ENCODE results near the gene CDYL2. TPM values are rescaled to one million over a fixed set of nuclear protein-coding genes. Genes with fewer than 3 reads are reported as not detected.
A peak's percentile ranks its signal among the peaks of the same experiment; 100 is the strongest.

Gene CDYL2
- total and polyA plus RNA-seq, 2 donors (not counting 3 experiments of a cell fraction or from before 2014, with no cell fraction given) = 7.1 to 71.3 TPM

DNA sequence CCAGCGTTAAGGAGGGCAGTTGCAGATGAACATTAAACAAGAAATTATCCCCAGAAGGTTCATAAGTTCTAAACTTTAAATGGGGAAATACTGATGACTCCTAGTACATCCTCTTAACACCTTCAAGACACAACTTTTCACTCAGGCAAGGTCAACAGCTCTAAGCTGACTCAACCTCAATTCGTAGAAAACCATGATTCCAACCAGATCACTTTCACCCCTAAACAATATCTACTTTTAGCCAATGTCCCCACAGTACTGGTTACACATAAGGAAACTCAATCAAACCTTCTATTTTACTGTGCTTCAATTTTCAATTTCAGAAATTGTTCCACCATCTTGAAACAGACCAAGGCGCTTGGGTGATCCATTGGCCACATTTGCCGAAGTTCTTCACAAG, 2.3 kb downstream of the CDYL2 start:
- BruUV-seq (replicated peaks) = no TSS peak
- DNase-seq (ENCODE audit: low read depth, low spot score) = no peak
- no peaks in the 10 kb centered on the region for H3K36me3 ChIP-seq (ENCODE audit: control insufficient read depth in 2 of 2, extremely low read depth in 1 of 2, insufficient read depth in 2 of 2, low read length in 2 of 2)
- ChIA-PET CTCF (no interaction called here), POLR2A (no interaction called here)
- no peaks in the 10 kb centered on the region for H3K27me3 ChIP-seq (ENCODE audit: control insufficient read depth in 2 of 2, insufficient read depth in 2 of 2, low read length in 2 of 2)
- H3K9ac ChIP-seq (replicated peaks; ENCODE audit: extremely low read depth, insufficient read depth, low read length) = no peak overlapping the region
- TF ChIP-seq EZH2 (IDR thresholded peaks at IDR 0.05; ENCODE audit: borderline replicate concordance, low read depth, low read length, severe bottlenecking) (no peak), GATA2 (IDR thresholded peaks at IDR 0.05; ENCODE audit: insufficient read depth, insufficient read length, low read depth, low read length) (no peak), JUN (IDR thresholded peaks at IDR 0.05; ENCODE audit: borderline replicate concordance, insufficient read depth, insufficient read length, low read depth) (no peak), MAX (IDR thresholded peaks at IDR 0.05; ENCODE audit: insufficient read depth, insufficient read length) (no peak), MYC (IDR thresholded peaks at IDR 0.05; ENCODE audit: low read depth, low read length) (no peak), FOS (IDR thresholded peaks at IDR 0.05; ENCODE audit: borderline replicate concordance, insufficient read depth, low read length) (no peak), POLR2A (IDR thresholded peaks at IDR 0.05; ENCODE audit: low read depth, low read length) (no peak), POLR2AphosphoS5 (IDR thresholded peaks at IDR 0.05; ENCODE audit: insufficient read depth, low read depth, low read length) (no peak), CTCF (IDR thresholded peaks at IDR 0.05; ENCODE audit: extremely low read depth in 1 of 2, insufficient read depth in 1 of 2, low read depth in 1 of 2, low read length in 2 of 2) (no peak)
- dilution Hi-C loops (cut with MboI; ENCODE audit: extremely low pct_ligation_motif_present, low sequenced_read_pairs) (no loop called here), intact Hi-C loops (cut with micrococcal nuclease) (loop anchor here (10.0 kb wide), 1 partner anchor 177 kb away; no protein-coding TSS in a partner anchor)
- H4K20me1 ChIP-seq (replicated peaks; ENCODE audit: control insufficient read depth, extremely low read depth, insufficient read depth, low read length) = peaks cover 4% of the 10 kb centered on the region
- peaks cover 26% of the 10 kb centered on the region for H3K4me1 ChIP-seq (ENCODE audit: control insufficient read depth, extremely low read depth, insufficient read depth, low read length)
- no peaks in the 10 kb centered on the region for H3K9me3 ChIP-seq (replicated peaks; ENCODE audit: control insufficient read depth, insufficient read depth, low read length)
- FAIRE-seq = no peak
- H3K9me1 ChIP-seq (replicated peaks; ENCODE audit: control insufficient read depth, extremely low read depth, insufficient read depth, low read length) = no peaks in the 10 kb centered on the region
- no peak overlapping the region for H2AFZ ChIP-seq (ENCODE audit: low read depth, low read length)
- H3K27ac ChIP-seq (ENCODE audit: insufficient read depth, low read depth, low read length) = no peak overlapping the region
- H3K4me3 ChIP-seq (replicated peaks in 1 of 3; ENCODE audit: insufficient read depth in 1 of 3, low read depth in 1 of 3, low read length in 3 of 3) = no peak overlapping the region
- H3K4me2 ChIP-seq (ENCODE audit: insufficient read depth, low read length) = peak overlapping the region; percentile 72
- peaks cover 59% of the 10 kb centered on the region for H3K79me2 ChIP-seq (ENCODE audit: control insufficient read depth, insufficient read depth, low read length)
